ENCODE results near the gene DNAJB4.
"Not testable (repeated sequence)": the region's sequence is repeated elsewhere in the genome, so short reads cannot be mapped to it uniquely, and the experiment has no call there.

The DNAJB4 gene

DNA sequence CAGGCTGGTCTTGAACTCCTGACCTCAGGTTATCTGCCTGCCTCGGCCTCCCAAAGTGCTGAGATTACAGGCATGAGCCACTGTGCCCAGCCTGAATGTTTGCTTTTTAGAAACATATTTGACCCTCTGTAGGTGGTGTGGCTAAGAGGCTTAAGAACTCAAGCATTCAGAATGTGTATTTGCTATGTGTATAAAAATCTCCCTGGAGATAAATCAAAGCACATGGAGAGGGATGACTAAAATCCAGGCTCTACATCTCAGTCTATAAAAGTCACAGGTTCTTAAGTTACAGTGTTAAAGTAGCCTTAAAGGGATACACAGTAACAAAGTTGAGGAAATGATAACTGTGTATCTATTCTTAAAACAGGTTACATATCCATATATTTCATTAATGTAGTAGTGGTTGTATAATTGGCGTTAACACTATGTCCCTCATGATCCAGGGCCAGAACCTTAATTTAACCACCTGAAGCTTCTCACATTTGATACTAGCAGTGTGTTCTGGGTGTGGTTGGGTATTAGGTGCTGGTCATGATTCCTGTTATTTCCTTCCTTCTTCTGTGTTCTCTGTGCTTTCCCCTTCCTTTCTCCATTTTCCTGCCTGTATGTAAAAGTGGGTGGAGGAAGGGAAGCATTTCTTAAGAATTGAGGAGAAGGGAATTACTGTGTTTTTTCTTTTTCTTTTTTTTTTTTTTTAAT lies 57.2 kb downstream of the DNAJB4 start:
- no peak for DNase-seq (ENCODE audit: low read depth in 2 of 2)

DNA sequence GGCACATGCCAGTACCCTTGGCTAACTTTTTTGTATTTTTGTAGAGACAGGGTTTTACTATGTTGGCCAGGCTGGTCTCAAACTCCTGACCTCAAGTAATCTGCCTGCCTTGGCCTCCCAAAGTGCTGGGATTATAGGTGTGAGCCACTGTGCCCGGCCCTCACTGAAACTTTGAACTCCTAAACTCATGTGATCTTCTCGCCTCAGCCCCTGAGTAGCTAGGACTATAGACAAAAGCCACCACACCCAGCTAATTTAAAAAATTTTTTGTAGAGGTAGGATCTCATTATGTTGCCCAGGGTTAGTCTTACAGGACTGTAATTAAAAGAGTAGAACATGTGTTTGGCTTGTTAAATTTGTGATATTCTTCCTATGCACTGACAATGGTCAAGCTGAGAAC lies 60.1 kb downstream of the DNAJB4 start:
- DNase-seq (ENCODE audit: low read depth in 2 of 2): not testable (repeated sequence)
